ENCODE results near the gene MAST1.
"Not testable (repeated sequence)": the region's sequence is repeated elsewhere in the genome, so short reads cannot be mapped to it uniquely, and the experiment has no call there.

Gene MAST1

DNA sequence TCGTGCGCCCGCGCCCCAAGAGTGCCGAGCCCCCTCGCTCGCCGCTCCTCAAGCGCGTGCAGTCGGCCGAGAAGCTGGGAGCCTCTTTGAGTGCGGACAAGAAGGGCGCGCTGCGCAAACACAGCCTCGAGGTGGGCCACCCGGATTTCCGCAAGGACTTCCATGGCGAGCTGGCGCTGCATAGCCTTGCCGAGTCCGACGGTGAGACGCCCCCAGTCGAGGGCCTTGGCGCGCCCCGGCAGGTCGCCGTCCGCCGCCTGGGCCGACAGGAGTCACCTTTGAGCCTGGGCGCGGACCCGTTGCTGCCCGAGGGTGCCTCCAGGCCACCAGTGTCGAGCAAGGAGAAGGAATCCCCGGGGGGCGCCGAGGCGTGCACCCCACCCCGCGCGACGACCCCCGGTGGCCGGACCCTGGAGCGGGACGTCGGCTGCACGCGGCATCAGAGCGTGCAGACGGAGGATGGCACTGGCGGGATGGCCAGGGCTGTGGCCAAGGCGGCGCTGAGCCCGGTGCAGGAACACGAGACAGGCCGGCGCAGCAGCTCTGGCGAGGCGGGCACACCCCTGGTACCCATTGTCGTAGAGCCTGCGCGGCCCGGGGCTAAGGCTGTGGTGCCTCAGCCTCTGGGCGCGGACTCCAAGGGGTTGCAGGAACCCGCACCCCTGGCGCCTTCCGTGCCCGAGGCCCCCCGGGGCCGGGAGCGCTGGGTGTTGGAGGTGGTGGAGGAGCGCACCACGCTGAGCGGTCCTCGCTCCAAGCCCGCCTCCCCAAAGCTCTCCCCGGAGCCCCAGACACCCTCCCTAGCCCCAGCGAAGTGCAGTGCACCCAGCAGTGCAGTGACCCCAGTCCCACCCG, 35.8 kb downstream of the MAST1 start:
- DNase-seq, result no peak

DNA sequence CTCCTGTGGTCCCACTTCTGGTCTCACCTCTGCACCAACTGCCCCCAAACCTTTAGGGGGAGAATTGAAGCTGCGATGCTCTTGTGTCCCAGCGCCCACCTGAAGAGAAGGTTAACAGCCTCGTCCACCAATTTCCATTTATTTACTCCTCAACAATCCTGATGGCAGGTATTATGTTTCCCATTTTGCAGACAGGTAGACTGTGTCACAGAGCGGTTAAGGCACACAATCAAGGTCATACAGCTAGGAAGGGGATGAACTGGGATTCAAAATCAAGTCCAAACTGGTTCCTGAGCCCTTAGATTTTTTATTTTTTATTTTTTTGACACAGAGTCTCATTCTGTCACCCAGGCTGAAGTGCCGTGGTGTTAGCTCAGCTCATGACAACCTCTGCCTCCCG, 36.8 kb downstream of the MAST1 start:
- no peak for DNase-seq

DNA sequence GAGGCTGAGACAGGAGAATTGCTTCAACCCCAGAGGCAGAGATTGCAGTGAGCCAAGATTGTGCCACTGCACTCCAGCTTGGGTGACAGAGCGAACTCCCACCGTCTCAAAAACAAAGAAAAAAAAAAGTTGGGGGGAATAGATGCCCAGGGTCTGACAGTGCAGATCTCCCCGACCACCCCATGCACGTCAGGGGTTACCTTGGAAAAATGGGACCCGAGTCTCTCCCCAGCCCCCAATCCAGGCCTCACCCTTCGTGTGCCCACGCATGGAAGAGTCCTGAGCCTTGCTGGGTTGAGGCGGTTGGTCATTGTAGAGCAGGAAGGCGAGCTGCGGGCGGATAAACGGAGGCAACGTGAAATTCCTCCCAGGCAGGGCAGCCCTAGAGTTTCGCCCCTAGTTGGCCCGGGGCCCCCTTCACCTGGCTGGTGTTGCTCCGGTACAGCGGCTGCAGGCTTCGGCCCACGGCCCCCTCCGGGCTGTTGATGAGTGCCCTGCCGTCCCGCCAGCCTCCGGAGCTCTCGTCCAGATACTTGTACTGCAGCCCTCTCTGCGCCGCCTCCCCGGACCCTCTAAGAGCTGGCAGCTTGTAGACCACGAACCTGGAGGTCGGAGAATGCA, 42.3 kb downstream of the MAST1 start:
- peak; percentile 33 for DNase-seq

DNA sequence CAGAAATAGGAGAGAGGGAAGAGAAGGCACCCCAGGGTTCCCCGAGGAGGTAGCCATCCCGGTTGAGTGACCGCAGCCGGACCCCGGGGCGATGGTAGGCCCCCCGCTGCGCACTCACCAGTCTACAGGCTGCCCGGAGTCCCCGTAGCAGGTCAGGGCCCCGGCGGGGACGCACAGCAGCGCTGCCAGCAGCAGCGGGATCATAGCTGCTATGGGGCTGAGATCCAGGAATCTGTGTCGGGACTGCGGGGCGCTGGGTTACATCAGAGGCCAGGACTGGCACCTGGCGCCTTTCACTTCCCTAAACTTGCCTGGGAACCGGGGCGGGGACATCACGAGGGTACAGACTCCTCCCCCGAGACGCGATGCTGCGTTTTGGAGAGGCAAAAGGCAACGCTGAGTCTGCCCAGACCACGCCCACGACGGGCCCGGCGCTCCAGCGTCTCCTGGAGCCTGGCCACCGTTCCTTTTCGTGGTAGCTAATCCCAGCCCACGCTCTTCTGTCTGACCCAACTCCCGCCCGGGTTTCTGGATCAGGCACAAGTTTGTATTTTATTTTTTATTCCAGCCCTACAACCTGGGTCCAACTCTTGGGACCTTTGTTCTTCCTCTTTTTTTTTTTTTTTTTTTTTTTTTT, 43.0 kb downstream of the MAST1 start, which contains the start of gene DNASE2:
TSS of gene DNASE2 (minus strand) at position 278 of the 637 bp plus-strand sequence. CDS start at position 204, 74 bp downstream.
- DNase-seq, result peak; percentile 97

DNA sequence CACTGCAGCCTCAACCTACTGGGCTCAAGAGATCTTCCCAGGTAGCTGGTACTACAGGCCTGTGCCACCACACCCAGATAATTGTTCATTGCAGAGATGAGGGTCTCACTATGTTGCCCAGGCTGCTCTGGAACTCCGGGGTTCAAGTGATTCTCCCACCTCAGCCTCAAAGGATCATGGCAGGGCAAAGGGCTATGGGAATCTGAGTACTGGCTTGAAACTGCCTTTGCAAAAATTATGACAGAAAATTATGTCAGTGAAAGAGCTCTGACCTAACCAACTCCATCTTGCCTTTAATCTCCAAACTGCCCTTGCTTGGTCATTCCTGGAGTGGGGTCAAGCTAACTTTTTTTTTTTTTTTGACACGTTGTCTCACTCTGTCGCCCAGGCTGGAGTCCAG, 44.3 kb downstream of the MAST1 start:
- DNase-seq, result no peak

DNA sequence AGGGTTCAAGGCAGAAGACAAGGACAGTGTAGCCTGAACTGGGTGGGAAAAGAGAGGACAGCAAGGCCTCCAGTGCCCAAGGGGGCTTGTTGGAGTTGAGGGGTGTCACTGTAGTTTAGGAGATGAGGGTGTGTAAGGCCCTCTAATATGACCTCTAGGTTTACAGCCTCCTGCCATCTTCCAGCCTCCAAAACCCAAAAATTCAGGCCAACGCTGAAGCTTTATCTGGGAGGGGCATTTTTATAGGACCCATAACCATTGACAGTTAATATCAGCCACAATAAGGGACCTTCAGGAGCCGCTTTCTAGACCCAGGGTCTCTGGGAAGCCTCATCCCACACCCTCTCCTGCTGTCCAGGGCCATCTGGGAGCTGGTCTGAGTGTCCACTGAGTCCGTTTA, 45.9 kb downstream of the MAST1 start:
- DNase-seq, result no peak

DNA sequence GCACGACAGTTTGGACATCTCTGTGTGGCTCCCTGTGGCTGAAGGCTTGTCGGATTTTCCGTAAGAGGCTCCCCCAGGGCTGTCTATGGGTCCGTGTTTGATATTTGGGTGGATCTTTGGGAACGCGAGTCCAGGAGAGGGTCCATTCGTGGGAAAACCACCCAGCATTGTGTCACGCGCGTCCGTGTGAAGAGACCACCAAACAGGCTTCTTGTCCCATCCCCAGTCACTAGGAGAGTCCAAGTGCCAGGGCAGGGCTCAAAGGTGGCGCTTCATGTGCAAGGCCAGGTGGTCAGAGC, 46.3 kb downstream of the MAST1 start:
- no peak for DNase-seq

DNA sequence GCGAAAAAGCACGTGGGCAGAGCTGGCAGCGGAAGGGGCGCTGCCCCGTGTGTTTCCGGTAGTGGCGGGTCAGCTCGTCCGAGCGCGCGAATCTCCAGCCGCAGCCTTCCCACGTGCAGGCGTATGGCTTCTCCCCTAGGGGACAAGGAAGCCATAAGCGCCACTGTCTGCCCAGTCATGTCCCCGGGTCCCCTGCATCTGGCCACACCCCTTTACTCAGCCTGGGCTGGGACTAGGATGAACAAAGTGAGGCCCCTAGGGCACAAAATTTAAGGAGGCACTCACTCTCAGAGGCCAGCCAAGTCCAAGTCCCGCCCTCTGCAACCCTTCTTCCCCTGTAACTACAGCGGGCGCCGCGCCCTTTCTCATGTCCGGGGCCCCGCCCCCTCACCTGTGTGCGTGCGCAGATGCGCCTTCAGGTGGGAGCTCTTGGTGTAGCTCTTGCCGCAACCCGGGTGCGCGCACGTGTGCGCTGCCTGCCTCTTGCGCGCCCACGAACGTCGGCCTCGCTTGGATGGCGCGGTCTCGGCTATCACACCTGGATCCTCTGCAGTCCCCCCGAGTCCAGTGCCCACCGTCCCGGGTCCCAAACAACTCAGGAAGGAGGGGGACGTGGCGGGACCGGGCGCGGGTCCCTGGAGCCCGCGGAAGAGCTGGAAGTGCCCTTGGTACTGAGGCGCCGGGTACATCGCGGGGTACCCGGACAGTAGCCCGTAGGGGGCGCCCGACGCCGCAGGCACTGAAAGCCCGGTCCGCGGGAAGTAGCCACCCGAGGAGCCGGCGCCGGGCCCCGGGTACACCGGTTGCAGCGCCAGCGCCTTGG, 46.8 kb downstream of the MAST1 start:
- peak; percentile 97 for DNase-seq

DNA sequence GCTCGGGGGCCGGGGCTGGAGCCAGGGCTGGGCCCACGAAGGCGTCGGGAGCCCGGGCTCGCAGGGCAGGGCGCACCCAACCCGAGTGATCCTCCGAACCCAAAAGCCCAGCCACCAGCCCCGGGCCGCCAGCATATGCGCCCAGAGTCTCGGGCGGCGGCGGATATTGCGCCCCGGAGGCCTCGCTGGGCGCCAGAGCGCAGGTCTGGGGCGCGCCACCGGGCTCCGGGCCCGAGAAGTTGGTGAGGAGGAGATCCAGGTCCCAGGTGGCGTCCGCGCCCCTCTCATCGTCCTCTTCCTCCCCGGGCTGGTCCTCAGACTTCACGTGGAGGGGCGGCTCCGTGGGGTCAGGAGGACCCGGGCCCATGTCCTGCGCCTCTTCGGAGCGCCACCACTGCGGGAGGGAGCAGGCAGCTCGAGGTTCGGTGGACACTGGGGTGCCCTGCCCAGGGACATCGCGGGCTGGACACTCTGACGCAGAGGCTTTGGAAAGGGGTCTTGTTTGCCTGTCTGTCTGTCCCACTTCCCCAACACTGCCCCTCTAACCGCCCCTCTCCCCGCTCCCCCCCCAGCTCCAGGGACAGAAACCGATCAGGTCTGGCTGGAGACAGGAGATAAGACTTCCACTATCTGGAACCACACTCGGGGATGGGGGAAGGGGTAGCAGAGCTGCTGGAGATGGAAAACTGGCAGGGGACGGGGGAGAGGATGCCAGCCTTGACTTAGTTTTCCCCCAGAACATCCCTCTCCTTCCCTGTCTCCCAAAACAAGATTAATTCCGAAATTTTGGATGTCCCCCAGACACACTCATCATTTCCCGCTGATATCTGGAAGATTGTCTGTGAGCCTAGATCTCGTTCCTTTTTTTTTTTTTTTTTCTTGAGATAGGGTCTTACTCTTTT, 47.7 kb downstream of the MAST1 start:
- DNase-seq, result no peak

DNA sequence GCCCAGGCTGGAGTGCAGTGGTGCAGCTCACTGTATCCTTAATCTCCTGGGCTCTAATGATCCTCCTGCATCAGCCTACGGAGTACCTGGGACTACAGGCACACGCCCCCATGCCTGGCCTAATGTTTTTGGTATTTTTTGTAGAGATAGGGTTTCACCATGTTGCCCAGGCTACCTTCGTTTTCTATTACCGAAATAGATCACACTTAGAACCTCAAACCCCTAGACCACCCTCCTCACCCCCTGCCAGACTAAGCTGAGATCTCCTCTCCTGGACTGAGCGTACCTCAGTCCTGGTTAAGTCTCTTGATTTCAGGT, 48.3 kb downstream of the MAST1 start:
- DNase-seq, result no peak

DNA sequence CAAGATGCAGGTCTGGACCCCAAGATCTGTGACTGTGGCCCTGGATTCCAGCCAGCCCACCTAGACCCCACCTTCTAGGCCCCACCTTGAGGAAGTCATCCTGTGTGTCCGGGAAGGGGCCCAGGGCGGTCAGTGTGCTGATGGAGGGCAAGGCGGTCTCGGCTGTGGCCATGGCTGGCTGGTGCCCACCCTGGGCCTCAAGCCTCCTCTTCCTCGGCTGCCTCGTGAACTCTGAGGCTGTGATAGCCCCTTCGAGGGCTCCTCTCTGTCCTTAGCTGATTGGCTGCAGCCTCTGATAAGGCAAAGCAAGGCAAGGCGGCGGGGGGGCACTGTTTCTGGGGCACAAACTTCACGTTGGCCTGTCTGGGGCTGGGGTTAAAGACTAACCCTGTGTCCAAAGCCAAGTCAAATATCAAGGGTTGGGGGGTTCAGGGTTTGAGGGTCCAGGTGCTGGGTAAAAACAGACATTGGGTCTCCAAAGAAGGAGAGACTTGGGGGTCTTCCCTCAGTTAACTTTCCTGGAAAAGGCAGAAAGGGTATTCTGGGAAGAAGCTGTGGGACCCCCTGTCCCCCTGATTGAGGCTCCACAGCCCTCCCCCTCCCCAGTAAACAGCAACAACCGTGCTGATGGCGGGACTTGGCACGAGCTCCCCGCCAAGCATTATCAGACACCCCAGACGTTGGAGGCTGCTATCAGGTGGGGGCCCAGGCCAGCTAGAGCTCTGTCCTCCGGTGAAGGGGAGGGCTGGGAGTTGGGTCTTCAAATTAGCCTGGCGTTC, 48.8 kb downstream of the MAST1 start, which contains the start of gene KLF1:
TSS of gene KLF1 (minus strand) at position 233 of the 779 bp plus-strand sequence. CDS start at position 172, 61 bp downstream.
- no peak for DNase-seq

DNA sequence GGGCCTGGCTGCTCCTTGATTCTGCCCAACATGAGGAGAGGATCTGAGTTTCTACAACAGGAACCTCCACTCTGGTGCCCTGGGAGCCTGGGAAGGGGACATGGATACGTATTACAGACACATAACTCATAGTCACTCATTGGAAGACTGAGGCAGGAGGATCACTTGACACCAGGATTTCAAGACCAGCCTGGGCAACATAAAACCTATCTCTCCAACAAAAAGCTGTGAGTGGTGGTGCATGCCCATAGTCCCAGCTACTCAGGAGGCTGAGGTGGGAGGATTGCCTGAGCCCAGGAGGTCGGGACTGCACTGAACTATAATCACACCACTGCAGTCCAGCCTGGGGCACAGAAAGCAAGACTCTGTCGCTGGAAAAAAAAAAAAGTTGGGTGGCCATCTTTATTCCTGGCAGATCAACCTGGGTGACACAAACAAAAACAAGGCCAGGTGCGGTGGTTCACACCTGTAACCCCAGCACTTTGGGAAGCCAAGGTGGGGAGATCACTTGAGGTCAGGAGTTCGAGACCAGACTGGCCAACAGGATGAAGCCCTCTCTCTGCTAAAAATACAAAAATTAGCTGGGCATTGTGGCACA, 49.8 kb downstream of the MAST1 start:
- DNase-seq, result no peak

DNA sequence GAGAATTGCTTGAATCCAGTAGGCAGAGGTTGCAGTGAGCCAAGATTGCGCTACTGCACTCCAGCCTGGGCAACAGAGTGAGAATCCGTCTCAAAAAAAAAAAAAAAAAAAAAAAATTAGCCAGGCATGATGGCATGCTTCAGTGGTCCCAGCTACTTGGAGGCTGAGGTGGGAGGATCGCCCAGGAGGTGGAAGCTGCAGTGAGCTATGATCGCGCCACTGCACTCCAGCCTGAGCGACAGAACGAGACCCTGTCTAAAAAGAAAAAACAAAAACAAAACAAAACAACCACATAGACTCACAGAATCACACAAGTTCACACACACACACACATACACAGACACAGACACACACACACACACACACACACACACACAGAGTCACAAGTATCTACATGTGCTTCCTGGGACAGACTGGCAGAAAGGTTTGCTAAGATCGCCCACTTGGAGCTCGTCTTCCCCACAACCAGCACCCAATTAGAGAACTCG, 52.0 kb downstream of the MAST1 start:
- not testable (repeated sequence) for DNase-seq

DNA sequence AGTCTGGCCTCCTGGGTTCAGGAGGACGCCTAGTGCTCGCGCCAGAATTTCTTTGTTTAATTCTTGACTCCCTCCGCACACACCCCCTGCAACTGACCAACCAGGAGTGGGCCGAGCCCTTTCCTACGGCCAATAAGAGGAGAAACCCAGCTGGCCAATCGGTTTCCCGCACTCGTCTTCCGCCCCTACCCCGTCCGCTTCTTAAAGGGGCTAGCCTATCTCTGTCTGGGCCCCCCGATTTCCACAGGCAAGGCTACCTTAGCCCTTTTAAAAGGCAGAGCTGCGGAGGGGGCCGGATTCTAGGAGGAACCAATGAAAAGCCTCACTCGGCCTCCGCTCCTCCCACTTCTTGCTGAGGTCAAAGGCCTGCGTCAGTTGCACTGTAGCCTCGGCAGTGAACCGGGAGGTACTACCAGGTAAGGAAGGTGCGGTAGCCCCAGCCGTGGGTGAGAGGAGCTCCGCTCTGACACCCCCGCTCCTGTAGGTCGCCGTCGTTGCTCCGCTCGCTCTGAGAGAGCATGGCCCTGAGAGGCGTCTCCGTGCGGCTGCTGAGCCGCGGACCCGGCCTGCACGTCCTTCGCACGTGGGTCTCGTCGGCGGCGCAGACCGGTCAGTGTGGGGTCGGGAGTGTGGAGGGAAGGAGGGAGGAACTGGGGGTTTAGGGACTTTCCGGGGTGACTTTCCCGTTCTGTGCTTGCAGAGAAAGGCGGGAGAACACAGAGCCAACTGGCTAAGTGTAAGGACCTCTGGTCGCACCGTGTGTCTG, 52.7 kb downstream of the MAST1 start, which contains the start of gene GCDH:
TSS of gene GCDH (plus strand) at position 374 of the 766 bp plus-strand sequence. CDS start at position 519, 145 bp downstream.
- DNase-seq, result peak; percentile 98

DNA sequence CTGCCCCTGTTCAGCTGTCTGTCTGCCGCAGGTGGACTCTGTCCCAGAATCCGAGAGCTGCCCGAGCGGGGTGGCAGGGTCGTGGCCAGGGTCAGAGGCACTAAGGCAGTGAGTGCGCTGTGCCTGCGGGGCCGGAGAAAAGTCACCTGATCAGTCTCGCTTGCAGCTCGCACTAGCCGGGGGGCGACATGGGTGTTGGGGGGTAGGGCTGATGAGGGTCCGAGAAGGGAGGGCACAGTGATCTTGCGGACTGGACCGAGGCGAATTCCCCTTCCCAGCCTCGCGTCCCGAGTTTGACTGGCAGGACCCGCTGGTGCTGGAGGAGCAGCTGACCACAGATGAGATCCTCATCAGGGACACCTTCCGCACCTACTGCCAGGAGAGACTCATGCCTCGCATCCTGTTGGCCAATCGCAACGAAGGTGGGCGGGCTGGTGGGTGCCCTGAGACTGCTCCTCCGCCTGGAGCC, 53.3 kb downstream of the MAST1 start:
- no peak for DNase-seq

DNA sequence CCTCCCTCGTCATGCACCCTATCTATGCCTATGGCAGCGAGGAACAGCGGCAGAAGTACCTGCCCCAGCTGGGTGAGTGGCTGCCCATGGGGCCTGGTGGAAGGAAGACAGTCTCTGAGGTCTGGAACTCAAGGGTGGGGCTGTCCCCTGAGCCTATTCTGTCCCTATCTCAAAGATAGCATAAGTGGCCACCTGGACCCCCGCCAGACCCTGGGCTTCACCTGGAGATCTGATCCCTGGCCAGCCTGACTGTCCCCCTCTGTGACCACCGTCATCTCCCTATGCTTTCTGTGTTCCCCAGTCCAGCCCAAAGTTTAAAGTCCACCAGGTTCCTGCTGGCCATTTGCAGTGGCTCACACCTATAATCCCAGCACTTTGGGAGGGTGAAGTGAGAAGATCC, 55.3 kb downstream of the MAST1 start:
- DNase-seq, result no peak

DNA sequence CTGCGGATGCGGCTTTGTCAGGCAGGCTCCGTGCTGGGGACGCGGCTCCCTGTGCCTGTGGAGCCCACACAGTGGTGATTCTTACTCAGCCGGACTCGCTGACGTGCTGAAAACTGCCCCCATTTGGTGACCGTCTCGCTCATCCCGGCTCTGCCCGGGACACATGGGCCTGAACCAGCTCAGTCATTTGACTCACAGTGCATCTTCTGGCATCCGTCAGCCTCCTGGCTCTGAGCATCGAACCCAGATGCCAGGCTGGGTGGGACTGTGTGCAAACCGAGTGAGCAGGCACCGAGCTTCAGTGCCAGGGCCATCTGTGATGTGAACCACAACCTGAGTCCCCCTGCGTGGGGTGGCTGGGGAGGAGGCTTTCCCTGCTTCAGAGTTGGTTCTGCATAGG, 58.1 kb downstream of the MAST1 start:
- DNase-seq, result no peak

DNA sequence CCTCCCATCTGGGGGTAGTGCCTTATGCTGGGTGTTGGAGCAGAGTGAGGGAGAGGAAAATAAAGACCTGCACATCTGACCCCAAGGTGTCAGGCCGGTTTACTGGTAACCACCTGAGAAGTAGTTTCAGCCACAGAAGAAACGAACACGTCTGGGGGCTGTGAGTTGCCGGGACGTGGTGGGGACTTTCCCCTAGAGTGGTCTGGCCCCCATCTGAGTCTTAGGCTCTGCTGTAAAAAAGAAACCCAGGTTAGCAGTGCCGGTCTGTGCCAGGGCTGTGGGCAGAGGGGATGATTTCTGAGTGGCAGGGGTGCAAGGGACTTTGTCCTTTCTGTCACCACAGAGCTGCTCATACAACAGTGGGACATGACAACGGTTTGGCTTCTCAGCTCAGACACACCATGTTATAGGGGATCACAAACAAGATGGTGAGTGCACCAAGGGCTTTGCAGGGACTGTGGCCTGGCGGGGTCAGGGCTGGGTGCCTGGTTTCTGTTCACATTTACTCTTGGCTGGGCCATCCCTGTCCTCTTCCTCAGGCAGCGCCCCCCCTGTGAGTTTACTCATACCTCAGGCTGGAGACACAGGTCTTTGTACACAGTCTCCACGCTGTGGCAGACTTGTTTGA, 61.7 kb downstream of the MAST1 start:
- DNase-seq, result no peak

DNA sequence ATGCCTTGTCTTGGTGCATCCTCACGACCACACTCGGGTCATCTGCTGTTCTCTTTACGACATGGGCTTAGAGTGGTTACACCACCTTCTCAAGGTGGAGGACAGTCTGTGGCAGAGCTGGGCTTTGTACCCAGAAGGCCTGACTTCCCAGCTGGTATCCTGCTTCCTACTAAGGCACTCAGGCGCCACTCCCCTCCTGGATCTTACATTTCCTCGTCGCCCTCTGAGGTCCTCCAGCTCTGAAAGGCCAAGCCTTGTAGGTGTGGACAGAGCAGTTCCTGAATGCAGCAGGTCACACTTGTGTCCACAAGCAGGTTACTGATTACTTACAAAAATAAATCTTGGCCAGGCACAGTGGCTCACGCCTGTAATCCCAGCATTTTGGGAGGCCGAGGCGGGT, 68.9 kb downstream of the MAST1 start:
- no peak for DNase-seq

Measured in stimulated activated CD4-positive, alpha-beta T cell treated with anti-CD3 and anti-CD28 coated beads, Interleukin-15, amount 100 ng/mL, for 24 hours (primary cell).